Measurements from ENCODE around the gene GTF2H4.

GTF2H4 gene

DNA sequence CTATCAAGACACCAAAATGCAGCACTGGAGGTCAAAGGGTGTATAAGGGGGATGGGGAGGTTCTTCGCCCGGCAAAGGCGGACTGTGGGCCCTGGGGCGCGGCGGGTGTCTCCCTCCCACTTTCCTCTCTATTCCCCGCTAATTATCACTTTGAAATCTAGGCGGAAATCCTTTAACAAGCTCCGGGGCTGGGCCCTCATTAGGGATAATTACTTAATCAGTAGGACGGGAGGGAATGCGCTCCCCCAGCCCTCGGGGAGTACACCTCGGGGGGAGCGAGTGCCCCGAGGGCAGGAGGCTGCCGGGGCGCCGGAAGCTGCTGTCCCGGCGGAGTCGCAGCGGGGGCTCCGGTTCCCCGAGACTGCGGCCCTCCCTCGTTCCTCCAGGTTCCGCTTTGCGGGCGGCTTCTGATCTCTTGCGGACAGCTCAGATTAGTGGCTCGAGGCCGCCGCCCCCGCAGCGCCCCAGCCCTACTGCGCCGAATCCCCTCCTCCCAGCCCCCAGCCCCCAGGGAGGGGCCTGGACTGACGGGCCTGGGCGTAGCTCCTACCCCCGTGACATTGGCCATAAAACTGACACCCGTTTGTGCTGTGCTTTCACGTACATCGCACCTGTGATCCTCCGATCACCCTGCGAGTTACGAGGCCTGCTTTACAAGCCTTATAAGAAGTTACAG lies 47.5 kb downstream of the GTF2H4 start:
- DNase-seq (ENCODE audit: low read depth in 2 of 2), result peak; percentile 60 to 69

GRCh38 chr6:30957716-30958115 lies 49.7 kb downstream of the GTF2H4 start:
- DNase-seq (ENCODE audit: low read depth in 2 of 2), result no peak

DNA sequence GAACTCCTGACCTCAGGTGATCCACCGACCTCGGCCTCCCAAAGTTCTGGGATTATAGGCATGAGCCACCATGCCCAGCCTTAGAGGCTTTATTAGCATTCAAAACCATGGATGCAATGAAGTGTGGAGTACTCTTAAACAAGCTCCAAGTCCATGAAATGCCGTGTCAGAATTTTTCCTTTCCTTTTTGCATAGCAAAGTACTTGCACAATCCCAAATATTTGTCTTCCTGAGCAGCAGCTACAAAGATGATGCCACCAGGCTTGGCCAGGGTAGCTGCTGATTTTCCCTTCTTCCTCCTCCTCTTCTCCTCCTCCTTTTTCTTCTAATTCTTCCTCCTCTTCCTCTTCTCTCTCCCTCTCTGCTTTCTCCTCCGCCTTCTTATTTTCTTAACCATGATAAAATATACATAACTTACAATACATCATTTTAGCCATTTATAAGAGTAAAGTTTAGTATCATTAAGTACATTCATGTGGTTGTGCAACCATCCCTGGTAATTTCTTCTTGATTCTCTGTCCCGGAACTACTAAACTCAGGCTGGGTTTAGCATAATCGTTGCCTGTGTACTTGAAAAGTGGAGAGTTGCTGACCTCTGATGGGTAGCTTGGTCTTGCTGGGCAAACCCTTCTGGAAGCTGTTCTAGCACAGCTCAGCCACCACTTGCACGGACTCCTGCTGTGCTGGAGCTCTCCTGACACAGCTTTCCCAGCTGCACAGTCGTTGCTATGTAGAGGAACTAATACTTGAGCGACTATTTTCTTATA lies 53.1 kb downstream of the GTF2H4 start:
- DNase-seq (ENCODE audit: low read depth in 2 of 2), result no peak

- DNase-seq (ENCODE audit: low read depth in 2 of 2), result no peak
Measured at GRCh38 chr6:30962716-30963115, 54.7 kb downstream of the GTF2H4 start.

GRCh38 chr6:30963641-30964040 lies 55.6 kb downstream of the GTF2H4 start:
- no peak for DNase-seq (ENCODE audit: low read depth in 2 of 2)
